ENCODE measurements around the gene BSPRY.
A peak's percentile ranks its signal among the peaks of the same experiment; 100 is the strongest.
"Not testable (repeated sequence)": the region's sequence is repeated elsewhere in the genome, so short reads cannot be mapped to it uniquely, and the experiment has no call there.

BSPRY gene

DNA sequence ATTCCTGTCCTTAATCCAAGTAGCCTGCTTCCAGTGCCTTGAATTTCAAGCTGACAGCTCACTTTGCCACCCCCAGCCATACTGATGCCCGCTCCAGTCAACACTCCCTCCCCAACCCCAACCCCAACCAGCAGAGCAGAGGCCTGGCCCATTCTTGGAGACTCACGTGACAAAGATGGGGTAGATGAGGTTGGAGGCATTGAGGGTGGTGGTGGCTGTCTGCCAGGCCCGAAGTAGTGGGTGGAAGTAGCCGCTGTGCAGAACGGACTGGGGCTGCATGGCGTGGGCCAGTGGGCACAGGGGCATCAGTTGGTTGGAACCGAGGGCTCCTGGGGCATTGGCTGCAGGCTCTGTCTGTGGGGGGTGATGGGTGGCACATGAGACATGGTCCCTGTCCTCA lies 43.9 kb downstream of the BSPRY start:
- DNase-seq (ENCODE audit: low read depth in 1 of 2, low spot score in 1 of 2) = no peak

DNA sequence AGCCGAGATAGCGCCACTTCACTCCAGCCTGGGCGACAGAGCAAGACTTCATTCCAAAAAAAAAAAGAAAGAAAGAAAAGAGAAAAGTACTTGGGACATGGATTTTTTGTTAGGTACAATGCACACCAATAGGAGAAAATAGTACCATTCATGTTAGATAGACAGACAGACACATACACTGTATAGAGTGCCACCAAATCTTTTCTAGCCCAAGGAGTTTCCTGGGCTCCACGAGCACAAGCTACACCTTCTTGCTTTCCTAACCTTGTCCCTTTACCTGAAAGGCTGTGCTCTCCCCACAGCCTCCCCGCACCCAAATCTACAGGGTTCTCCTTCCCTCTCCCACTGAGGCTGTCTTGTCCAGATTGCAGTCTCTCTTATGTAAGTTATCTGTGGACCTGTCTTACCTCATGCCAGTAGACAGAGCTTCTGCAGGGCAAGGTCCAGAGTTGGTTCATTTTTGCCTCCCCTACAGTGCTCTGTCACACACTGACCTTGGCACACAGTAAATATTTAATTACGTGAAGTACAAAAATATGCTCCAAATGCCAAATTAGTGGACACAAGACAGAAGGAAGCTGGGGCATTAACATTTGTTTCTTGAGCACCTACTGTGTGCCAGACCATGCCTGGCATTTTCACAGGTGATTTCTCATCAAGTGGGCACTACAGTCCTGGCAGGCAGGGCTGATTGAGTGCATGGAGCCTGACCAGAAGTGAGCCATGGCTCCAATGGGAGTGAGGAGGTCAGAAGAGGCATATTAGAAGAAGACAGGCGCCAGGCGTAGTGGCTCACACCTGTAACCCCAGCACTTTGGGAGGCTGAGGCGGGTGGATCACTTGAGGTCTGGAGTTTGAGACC lies 45.9 kb downstream of the BSPRY start:
- DNase-seq (ENCODE audit: low read depth in 1 of 2, low spot score in 1 of 2) = no peak

DNA sequence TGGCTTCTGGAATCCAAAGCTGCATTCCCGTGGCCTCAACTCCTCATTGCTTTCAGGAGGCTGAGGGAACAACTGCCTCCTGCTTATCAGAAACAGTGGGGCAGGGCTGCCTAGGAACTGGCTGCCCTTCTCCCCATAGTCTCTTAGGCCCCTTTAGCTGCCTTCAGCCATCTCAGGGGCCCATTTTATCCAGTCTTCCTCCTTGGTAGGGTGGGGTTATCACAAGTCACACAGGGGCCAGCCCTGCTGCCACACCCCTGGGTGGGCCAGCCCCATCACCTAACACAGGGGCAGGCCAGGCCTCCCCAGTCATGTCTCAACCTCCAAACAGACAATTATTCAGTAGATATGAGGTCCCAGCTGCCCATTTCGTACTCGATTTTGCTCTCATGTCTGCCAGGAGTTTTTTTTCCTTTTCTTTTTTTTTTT lies 47.9 kb downstream of the BSPRY start:
- no peak for DNase-seq (ENCODE audit: low read depth in 1 of 2, low spot score in 1 of 2)

DNA sequence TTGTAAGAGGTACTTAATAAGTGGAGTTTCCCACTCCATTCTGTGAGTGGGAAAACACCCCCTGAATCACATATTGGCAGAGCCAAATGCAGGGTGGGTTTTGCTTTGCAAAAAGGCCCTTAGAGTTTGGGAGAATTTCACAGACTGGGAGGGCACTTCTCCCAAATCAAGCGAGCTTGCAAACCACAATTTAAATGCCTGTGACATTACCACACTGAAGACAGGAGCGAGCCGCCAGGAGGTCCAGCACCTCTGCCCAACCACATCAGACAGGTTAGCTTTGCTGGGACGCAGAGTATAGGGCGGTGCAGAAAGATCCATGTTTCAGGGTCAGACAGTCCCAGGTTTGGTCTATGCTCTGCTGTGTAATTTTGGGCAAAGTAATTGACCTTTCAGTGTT lies 49.5 kb downstream of the BSPRY start:
- DNase-seq (ENCODE audit: low read depth in 1 of 2, low spot score in 1 of 2) = no peak

DNA sequence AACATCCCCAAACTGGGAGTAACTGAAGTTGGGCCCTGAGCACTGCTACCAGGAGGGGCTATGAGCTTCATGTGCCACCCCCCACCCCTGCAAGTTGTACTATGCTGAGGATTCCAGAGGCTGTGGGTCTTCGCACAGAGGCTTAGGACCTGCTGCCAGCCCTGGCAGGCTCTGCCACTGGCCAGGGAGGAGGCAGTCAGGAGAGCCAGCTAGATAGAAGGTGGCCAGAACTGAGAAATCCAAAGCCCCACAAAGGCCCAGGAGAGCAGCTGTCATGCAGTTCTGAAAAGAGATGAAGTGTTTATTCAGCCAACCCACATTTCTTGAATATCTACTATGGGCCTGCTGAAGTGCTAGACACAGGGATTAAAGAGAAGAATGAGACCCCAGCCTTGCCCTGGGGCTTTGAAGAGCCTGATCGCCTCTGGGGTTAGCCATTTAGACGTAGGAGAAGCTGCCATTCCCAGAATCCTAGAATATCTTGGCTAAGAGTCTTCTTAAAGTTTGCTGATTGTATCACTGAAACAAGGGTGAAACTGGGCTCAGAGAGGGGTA lies 50.4 kb downstream of the BSPRY start:
- DNase-seq (ENCODE audit: low read depth in 1 of 2, low spot score in 1 of 2) = no peak

DNA sequence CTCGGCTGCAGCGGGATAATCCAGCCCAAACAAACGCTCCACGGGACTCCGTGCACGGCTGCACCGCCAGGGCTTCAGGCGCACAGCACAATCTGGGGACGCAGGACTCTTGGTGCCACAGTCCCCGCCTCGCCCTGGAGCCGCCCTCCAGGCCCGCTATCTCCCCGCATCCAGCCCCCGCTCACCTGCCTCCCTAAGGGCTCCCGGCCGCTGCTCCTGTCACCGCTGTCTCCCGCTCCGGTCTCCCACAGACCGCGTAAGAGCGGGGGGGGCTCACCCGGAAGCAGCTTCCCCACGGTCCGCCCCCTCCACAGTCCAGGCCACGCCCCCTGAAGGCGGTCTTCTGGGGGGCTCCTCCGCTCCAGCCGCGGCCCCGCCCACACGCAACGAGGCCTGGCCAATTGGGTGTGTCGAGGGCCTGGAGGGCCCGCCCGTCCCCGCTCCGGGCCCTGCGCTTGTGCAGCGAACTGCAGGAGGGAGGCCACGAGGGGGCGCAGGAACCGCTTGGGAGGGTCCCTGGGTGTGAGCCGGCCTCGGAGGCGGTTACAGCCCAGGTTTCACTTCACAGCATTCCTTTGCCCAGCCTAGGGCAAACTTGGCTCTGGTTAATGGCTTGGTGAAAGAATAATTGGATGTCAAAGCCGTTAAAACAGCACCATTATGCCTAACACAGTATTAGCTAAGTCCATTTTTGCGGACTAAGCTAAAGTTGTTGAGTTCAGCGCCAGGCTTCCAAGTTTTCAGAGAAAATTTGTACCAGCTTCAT lies 51.9 kb downstream of the BSPRY start, which contains the start of gene ALAD:
Gene ALAD, minus strand, starts transcription at position 258 of the 766 bp plus-strand sequence. CDS start 7,725 bp downstream, outside the sequence.
- peak; percentile 99 for DNase-seq (ENCODE audit: low read depth in 1 of 2, low spot score in 1 of 2)

DNA sequence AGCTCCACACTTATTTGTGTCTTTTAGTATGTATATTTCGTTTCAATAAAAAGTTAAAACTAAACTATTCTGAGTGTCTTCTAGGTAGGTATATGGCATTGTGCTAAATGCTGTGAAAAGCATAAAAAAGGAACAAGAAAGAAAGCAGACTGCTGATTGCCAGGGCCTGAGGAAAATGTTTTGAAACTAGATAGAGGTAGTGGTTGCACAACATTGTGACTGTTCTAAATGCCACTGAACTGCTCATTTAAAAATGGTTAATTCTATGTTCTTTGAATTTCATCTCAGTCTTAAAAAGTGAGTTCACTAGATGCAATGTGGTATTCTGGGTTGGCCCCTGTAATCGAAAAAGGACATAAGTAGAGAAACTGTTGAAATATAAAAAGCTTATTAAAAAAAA lies 54.3 kb downstream of the BSPRY start:
- DNase-seq (ENCODE audit: low read depth in 1 of 2, low spot score in 1 of 2) = no peak

DNA sequence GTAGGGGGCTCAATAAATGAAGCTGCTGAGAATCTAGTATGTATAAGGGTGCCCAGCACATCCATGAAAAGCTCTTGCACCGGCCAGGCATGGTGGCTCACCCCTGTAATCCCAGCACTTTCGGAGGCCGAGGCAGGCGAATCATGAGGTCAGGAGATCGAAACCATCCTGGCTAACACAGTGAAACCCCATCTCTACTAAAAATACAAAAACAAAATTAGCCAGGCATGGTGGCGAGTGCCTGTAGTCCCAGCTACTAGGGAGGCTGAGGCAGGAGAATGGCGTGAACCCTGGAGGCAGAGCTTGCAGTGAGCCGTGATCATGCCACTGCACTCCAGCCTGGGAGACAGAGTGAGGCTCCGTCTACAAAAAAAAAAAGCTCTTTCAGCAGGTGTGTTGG lies 57.0 kb downstream of the BSPRY start:
- not testable (repeated sequence) for DNase-seq (ENCODE audit: low read depth in 1 of 2, low spot score in 1 of 2)

DNA sequence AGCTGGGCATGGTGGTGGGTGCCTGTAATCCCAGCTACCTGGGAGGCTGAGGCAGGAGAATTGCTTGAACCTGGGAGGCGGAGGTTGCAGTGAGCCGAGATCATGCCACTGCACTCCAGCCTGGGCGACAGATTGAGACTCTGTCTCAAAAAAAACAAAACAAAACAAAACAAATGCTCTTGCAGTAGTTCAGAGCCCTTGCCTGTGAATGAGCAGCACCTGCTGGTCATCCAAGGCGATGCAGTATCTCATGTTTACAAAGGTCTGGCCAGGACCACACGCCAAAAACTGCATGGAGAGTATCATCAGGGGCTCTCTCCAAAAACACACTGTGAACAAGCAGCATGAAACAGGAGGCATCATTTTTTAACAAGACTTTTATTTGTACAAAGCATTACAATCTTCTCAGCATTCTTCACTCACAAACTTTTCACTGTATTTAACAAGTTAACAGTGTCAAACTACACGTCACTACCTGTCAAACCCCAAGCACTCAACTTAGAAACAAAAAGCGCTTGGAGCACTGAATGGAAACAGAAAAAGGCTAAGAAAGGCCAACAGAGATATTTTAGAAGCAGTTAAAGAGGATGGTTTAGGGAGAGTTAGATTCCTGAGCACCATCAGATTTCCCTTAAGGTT lies 57.7 kb downstream of the BSPRY start:
- DNase-seq (ENCODE audit: low read depth in 1 of 2, low spot score in 1 of 2) = not testable (repeated sequence)

DNA sequence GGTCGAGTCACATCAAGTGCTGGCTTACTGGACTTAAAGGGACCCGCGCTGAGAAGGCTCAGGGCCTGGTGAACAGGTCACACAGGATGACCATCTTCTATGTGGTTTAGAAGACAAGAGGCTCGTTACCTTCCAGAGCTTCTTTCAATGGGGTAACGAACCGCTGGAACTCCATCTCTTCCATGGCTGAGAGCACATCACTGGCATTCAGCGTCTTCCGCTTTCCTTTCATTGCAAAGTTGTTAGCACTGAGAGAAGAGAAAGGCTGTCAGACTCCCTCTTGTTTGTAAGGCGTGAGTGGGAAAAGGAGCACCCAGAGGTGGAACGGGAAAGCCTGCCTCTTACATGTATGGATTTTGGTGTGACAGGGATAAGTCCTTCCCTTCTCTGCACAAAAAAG lies 60.1 kb downstream of the BSPRY start:
- DNase-seq (ENCODE audit: low read depth in 1 of 2, low spot score in 1 of 2) = no peak

DNA sequence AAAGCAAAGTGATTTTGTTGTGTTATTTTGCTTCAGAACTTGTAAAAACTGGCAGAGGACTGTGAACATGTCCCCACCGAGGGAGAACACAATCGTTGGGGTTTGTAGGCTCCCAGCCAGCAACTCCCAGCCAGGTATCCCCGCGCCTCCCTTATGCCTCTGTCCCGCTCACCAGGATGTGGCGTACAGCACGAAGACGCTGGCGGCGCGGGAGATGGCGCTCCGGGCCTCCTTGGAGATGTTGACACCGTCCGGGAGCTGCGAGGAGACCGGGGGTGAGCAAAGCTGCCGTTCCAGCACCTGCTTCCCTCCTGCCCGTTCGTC lies 60.5 kb downstream of the BSPRY start:
- DNase-seq (ENCODE audit: low read depth in 1 of 2, low spot score in 1 of 2) = no peak

DNA sequence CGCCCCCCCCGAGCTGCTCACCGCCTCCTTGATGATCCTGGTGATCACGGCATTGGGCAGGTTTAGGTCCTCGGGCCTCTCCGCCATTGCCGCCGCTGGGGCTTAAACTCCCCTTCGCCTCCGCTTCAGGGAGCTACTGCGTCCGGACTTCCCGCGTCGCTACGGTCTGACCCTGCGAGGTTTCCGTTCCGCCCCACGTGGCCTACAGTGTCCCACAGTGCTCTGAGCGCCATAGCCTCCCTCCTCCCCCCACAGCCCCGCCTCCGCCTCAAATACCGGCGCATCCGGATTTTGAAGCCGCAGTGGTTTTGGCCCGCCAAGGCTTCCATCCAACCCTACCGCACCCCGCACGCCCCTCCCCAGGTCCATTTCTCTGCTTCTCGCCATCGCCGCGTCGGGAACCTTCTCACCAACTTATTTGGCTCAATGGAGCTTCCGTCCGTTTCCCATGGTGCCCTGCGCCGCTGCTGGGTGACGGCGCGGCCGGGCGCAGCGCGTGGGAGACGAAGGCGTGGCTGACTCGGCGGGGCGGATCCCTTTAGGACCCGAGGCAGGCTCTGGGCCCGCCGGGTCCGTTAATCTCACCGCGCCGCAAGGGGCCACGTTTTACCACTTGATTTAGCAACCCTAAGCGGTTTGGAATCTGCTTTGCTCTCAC lies 61.0 kb downstream of the BSPRY start, which contains the start of the genes C9orf43 and POLE3:
Gene C9orf43, plus strand, starts transcription at position 541 of the 658 bp plus-strand sequence. CDS start 2,747 bp downstream, outside the sequence.
Gene POLE3, minus strand, starts transcription at position 469 of the 658 bp plus-strand sequence. Its CDS starts 382 bp downstream, at position 87.
- peak; percentile 87 to 95 for DNase-seq (ENCODE audit: low read depth in 1 of 2, low spot score in 1 of 2)

DNA sequence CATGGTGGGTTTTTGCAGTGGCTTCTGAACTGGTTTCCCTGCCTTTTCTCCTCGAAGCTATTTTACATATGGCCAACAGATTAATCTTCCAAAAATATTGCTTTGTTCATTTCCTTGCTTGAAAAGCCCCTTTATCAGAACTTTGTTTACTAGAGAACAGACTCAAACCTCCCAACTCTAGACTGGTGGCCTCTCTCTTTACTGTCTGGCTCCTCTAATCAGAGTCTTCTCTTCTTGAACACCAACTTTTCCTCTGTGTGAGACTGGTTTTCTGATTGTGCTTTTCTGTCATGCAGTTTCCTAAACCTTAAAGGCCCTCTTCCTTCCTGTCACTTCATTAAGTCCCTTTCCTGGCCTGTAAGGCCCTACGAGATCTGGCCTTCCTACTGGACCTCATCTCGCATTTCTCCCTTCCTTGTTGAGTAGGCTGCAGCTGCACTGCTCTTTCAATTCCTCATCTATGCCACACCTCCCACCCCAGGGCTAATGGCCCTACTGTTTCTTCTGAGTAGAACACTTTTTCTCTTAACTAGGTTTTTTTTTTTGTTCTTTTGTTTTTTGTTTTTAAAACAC lies 66.9 kb downstream of the BSPRY start:
- no peak for DNase-seq (ENCODE audit: low read depth in 1 of 2, low spot score in 1 of 2)

DNA sequence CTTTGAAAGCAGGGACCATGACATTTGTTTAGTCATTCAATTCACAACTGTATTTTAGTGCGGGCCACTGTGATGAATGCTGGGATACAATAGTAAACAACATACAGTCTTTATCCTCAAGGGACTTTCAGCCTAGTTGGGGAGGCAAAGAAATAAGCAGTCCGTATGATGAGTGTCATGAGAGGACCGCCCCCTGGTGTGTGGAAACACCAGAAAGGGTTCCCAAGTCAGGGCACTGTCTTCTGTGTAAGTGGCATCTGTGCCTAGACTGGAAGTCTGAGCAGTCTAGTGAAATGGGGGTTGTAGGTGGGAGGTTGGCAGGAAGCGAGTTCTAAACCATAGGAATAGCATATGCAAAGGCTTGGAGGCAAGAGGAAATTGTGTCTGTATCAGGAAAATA lies 68.0 kb downstream of the BSPRY start:
- DNase-seq (ENCODE audit: low read depth in 1 of 2, low spot score in 1 of 2) = no peak

Data from stimulated activated CD4-positive, alpha-beta T cell treated with anti-CD3 and anti-CD28 coated beads, Interleukin-15, amount 100 ng/mL, for 1 hour (primary cell).